HEK293T (cell line): ENCODE measurements around the gene SLC39A7.

ENCODE experiments used
- CTCF ChIA-PET: fragments of 350-600 bp; formaldehyde crosslinking; extraction: SDS; loops from one replicate; lab custom pipeline; 2021; ENCODE audit warnings: antibody characterized with exemption, inconsistent platforms; lab: Yijun Ruan, JAX
- POLR2A ChIA-PET: fragments of 350-600 bp; formaldehyde crosslinking; extraction: SDS; loops from one replicate; lab custom pipeline; 2020; ENCODE audit warnings: antibody characterized with exemption, inconsistent platforms; lab: Yijun Ruan, JAX
- DNase-seq: peaks from one replicate; pipeline ENCODE4 v3.0.0; 2012; ENCODE audit warnings: mixed read lengths; ENCODE audit errors: extremely low spot score
- ARNT ChIP-seq: fragments of 450-650 bp; IDR thresholded peaks from 2 replicates; pipeline ENCODE4 v1.6.1; 2017; ENCODE audit warnings: mild to moderate bottlenecking
- BHLHE40 ChIP-seq: fragments of 450-650 bp; IDR thresholded peaks from 2 replicates; pipeline ENCODE4 v1.6.1; 2016; ENCODE audit warnings: mild to moderate bottlenecking, moderate library complexity, borderline replicate concordance
- CTBP1 ChIP-seq: fragments of 450-650 bp; IDR thresholded peaks from 2 replicates; pipeline ENCODE4 v1.6.1; 2016; ENCODE audit warnings: borderline replicate concordance
- ELF4 ChIP-seq: fragments of 450-650 bp; IDR thresholded peaks from 2 replicates; pipeline ENCODE4 v1.6.1; 2017; ENCODE audit warnings: antibody characterized with exemption
- FOXA1 ChIP-seq: fragments of 450-650 bp; IDR thresholded peaks from 2 replicates; pipeline ENCODE4 v1.6.1; 2016; ENCODE audit warnings: mild to moderate bottlenecking
- FOXK2 ChIP-seq: fragments of 450-650 bp; IDR thresholded peaks from 2 replicates; pipeline ENCODE4 v1.6.1; 2016; ENCODE audit warnings: mild to moderate bottlenecking
- FOXM1 ChIP-seq: fragments of 450-650 bp; IDR thresholded peaks from 2 replicates; pipeline ENCODE4 v1.6.1; 2017; ENCODE audit warnings: mild to moderate bottlenecking, borderline replicate concordance
- HDGF ChIP-seq: fragments of 450-650 bp; IDR thresholded peaks from 2 replicates; pipeline ENCODE4 v1.6.1; 2017; ENCODE audit warnings: antibody characterized with exemption, borderline replicate concordance
- L3MBTL2 ChIP-seq: fragments of 450-650 bp; conservative IDR thresholded peaks from 2 replicates; pipeline ENCODE4 v1.6.1; 2016; ENCODE audit warnings: mild to moderate bottlenecking
- LEF1 ChIP-seq: fragments of 450-650 bp; IDR thresholded peaks from 2 replicates; pipeline ENCODE4 v1.6.1; 2017; ENCODE audit warnings: mild to moderate bottlenecking, borderline replicate concordance
- NFRKB ChIP-seq: fragments of 450-650 bp; IDR thresholded peaks from 2 replicates; pipeline ENCODE4 v1.6.1; 2016; ENCODE audit warnings: mild to moderate bottlenecking, moderate library complexity
- PKNOX1 ChIP-seq: fragments of 450-650 bp; IDR thresholded peaks from 2 replicates; pipeline ENCODE4 v1.6.1; 2016
- SP1 ChIP-seq: fragments of 450-650 bp; IDR thresholded peaks from 2 replicates; pipeline ENCODE4 v1.6.1; 2017
- SUZ12 ChIP-seq: fragments of 450-650 bp; IDR thresholded peaks from 2 replicates; pipeline ENCODE4 v1.6.1; 2016; ENCODE audit warnings: mild to moderate bottlenecking
- TARDBP ChIP-seq: fragments of 450-650 bp; IDR thresholded peaks from 2 replicates; pipeline ENCODE4 v1.6.1; 2016
- ZNF384 ChIP-seq: fragments of 450-650 bp; IDR thresholded peaks from 2 replicates; pipeline ENCODE4 v1.6.1; 2016

The SLC39A7 gene

GRCh38 chr6:33191383-33192104 is 9.1 kb upstream of the SLC39A7 start:
- TF ChIP-seq FOXM1 (no peak), NFRKB (no peak), SUZ12 (no peak), HDGF (no peak), L3MBTL2 (no peak), LEF1 (no peak), ZNF384 (no peak), SP1 (no peak), BHLHE40 (no peak), CTBP1 (no peak), FOXA1 (no peak), FOXK2 (no peak), ARNT (no peak), TARDBP (no peak), ELF4 (no peak), PKNOX1 (no peak)
- no peak for DNase-seq
- CTCF ChIA-PET: no interaction called here
- POLR2A ChIA-PET: no interaction called here

DNA sequence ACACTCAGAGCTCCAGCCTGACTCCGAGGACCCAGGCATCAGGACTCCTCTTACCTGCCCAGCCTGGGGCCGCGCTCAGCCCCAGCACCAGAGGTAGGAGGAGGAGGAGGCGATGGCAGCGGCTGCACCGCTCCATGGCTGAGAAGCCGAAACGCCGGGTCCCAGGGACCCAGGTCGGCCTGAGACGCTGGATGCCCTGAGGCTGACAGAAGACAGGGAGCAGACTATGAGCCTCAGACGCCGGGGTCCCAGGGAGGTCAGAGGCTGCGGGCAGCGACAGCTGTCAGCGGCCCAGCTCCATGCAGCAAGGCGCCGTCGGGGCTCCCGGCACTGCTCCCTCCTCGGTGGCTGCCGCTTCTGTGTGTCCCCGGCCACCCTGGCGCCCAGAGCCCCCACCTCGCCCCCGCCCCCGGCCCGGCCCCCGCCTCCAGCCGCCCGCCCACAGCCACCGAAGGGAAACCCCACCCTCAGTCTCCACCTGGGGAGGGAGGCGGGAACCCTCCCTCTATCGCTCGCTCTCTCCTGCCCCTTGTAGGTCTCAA is 8.5 kb upstream of the SLC39A7 start, which contains the start of gene COL11A2:
COL11A2 (minus strand) TSS at position 363 of the 542 bp plus-strand sequence; CDS start at position 136, 227 bp downstream.
- ChIA-PET POLR2A (no interaction called here), CTCF (no interaction called here)
- TF ChIP-seq NFRKB (no peak), ARNT (no peak), SP1 (no peak), CTBP1 (no peak), FOXM1 (no peak), PKNOX1 (no peak), FOXA1 (no peak), LEF1 (no peak), SUZ12 (no peak), ELF4 (no peak), FOXK2 (no peak), L3MBTL2 (no peak), TARDBP (no peak)
- DNase-seq: no peak

GRCh38 chr6:33192671-33193602 is 7.7 kb upstream of the SLC39A7 start:
- TF ChIP-seq L3MBTL2: no peak
- no peak for TF ChIP-seq FOXM1
- TF ChIP-seq PKNOX1: no peak
- no peak for TF ChIP-seq SP1
- no peak for TF ChIP-seq ARNT
- no peak for TF ChIP-seq FOXK2
- TF ChIP-seq HDGF: no peak
- TF ChIP-seq BHLHE40: no peak
- no peak for TF ChIP-seq ELF4
- no peak for TF ChIP-seq LEF1
- no peak for TF ChIP-seq NFRKB
- TF ChIP-seq FOXA1: no peak
- TF ChIP-seq SUZ12: no peak
- no peak for TF ChIP-seq CTBP1
- no peak for TF ChIP-seq TARDBP
- TF ChIP-seq ZNF384: no peak
- ChIA-PET CTCF (no interaction called here), POLR2A (no interaction called here)
- no peak for DNase-seq

- no peak for DNase-seq
- TF ChIP-seq CTBP1 (no peak), L3MBTL2 (no peak), BHLHE40 (no peak), ELF4 (no peak), FOXK2 (no peak), NFRKB (no peak)
- ChIA-PET POLR2A (no interaction called here), CTCF (no interaction called here)
Measured at GRCh38 chr6:33193619-33194018, 7.0 kb upstream of the SLC39A7 start.

DNA sequence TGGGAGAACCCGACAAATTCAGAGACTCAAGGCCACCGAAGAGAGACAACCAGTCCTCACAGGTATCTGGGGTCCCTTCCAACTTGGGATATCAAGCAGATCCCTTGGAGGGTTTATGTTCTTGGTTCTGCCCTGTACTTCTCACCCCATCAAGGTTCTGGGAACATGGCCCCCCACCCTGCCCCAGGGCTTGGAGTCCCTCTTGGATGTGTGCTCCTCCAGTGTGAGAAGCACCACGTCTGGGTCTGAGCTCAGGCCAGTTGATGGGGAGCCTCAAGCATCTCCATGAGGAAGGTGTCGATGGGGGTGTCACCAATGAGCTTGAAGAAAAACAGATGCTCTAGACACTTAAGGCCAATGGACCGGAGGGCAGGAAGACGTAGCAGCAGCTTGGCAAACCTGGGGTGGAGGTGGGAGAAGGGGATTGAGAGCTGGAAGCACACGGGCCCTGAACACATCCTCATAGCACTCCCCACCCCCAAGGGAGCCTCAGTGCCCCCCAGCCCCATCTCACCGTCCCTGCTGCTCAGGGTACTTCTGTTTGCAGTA is 6.2 kb upstream of the SLC39A7 start:
- no peak for DNase-seq
- CTCF ChIA-PET: no interaction called here
- TF ChIP-seq ZNF384: no peak
- TF ChIP-seq LEF1: no peak
- TF ChIP-seq FOXA1: no peak
- no peak for TF ChIP-seq L3MBTL2
- no peak for TF ChIP-seq BHLHE40
- TF ChIP-seq SUZ12: no peak
- no peak for TF ChIP-seq TARDBP
- no peak for TF ChIP-seq ARNT
- TF ChIP-seq CTBP1: no peak
- TF ChIP-seq PKNOX1: no peak
- POLR2A ChIA-PET: no interaction called here
